Measurements from ENCODE around the gene SRSF5. TPM values are rescaled to one million over a fixed set of nuclear protein-coding genes. Genes with fewer than 3 reads are reported as not detected.

SRSF5 gene
- total RNA-seq, 4 donors from 2014 or later, result 342 to 1,053 (median 453) TPM

GRCh38 chr14:69820991-69821390 lies 54.0 kb downstream of the SRSF5 start:
- Histone ChIP-seq H3K9me3 (no peaks in the 10 kb centered on the region), H3K27ac (no peak overlapping the region), H3K4me3 (no peak overlapping the region), H3K36me3 (no peaks in the 10 kb centered on the region), H3K4me1 (no peaks in the 10 kb centered on the region), H3K27me3 (peaks cover 17% of the 10 kb centered on the region)
- no peak for DNase-seq (ENCODE audit: low spot score in 2 of 2)
- WGBS, result 52% methylated on average over 2 of the region's 2 CpGs
- no peak for TF ChIP-seq EP300 (IDR thresholded peaks at IDR 0.05)
- TF ChIP-seq POLR2A (IDR thresholded peaks at IDR 0.05), result no peak
- TF ChIP-seq POLR2AphosphoS5 (IDR thresholded peaks at IDR 0.05), result no peak
- TF ChIP-seq CTCF (IDR thresholded peaks at IDR 0.05), result no peak

Other genes with a start within 250 kb of the SRSF5 start
- under 1 TPM in 2 of 4 donors, not detected in 2; 0.13 to 0.34 TPM for gene CCDC177, start 192.3 kb upstream of the SRSF5 start, total RNA-seq
- gene SUSD6, start 155.5 kb upstream of the SRSF5 start, total RNA-seq, result 10 to 100 TPM; 45.1 to 60.4 (median 56.7) TPM
- not detected for gene SLC10A1, start 30.1 kb downstream of the SRSF5 start, total RNA-seq
- 1 to 10 TPM in 3 of 4 donors, under 1 TPM in 1; 0.72 to 3.1 (median 1.6) TPM for gene SMOC1, start 112.3 kb downstream of the SRSF5 start, total RNA-seq